A549 (cell line): ENCODE results near the gene UBN1. TPM values are rescaled to one million over a fixed set of nuclear protein-coding genes. Genes with fewer than 3 reads are reported as not detected.

ENCODE experiments used
- ATAC-seq, 2 experiments: fragments of 200-7000 bp in 1 of 2; fragments of >200 bp in 1 of 2; cut with Nextera tagmentation in 1 of 2; cut with Tn5 transposase in 1 of 2; 3 replicates each; pipeline versions ENCODE4 v1.8.0 to v1.9.1; 2018 to 2020; ENCODE audit warnings: mild to moderate bottlenecking in 1 of 2, moderate library complexity in 1 of 2
- CTCF ChIA-PET: fragments of 300-600 bp; sonication (Branson Sonifier 250); formaldehyde crosslinking; extraction: SDS; loops from one replicate; lab custom pipeline; 2021; ENCODE audit warnings: antibody characterized with exemption, inconsistent platforms; lab: Yijun Ruan, JAX
- POLR2A ChIA-PET: fragments of 350-600 bp; formaldehyde crosslinking; extraction: SDS; loops from one replicate; lab custom pipeline; 2021; ENCODE audit warnings: antibody characterized with exemption, inconsistent platforms; lab: Yijun Ruan, JAX
- DNase-seq, 2 experiments: peaks; one replicate each; pipeline versions ENCODE4 v3.0.0 to v3.0.0-alpha.2; 2011 to 2016; ENCODE audit warnings: low read depth in 1 of 2, low spot score in 1 of 2
- FAIRE-seq: peaks from 2 replicates; lab custom pipeline; 2011; peaks lifted over from hg19 to GRCh38; lab: Jason Lieb, UNC
- H3K27ac ChIP-seq, 2 experiments: fragments of >200 bp; sonication (Bioruptor Twin); formaldehyde crosslinking; 3 replicates each; pipeline ENCODE4 v1.5.1; 2016 to 2017
- H3K4me1 ChIP-seq: fragments of >200 bp; sonication (Bioruptor Twin); formaldehyde crosslinking; 3 replicates; pipeline ENCODE4 v1.6.1; 2016
- H3K4me2 ChIP-seq: fragments of >200 bp; sonication (Bioruptor Twin); formaldehyde crosslinking; 3 replicates; pipeline ENCODE4 v1.6.1; 2016
- H3K4me3 ChIP-seq: fragments of >200 bp; sonication (Bioruptor Twin); formaldehyde crosslinking; 3 replicates; pipeline ENCODE4 v1.5.1; 2016
- H3K9me3 ChIP-seq: fragments of >200 bp; sonication (Bioruptor Twin); formaldehyde crosslinking; 3 replicates; pipeline ENCODE4 v1.6.1; 2016
- BHLHE40 ChIP-seq: IDR thresholded peaks from 2 replicates; pipeline ENCODE4 v1.6.1; 2012; ENCODE audit warnings: low read depth, low read length, inconsistent platforms
- CBX8 ChIP-seq: fragments of 200-600 bp; sonication (generic); IDR thresholded peaks from 2 replicates; pipeline ENCODE4 v1.6.1; 2016
- CHD4 ChIP-seq: fragments of 200-600 bp; sonication (generic); IDR thresholded peaks from 2 replicates; pipeline ENCODE4 v1.6.1; 2016; ENCODE audit warnings: antibody characterized with exemption, mild to moderate bottlenecking, borderline replicate concordance
- CTCF ChIP-seq: fragments of >200 bp; sonication (Bioruptor Twin); formaldehyde crosslinking; IDR thresholded peaks from 3 replicates; pipeline ENCODE4 v1.5.1; 2016
- EHMT2 ChIP-seq: fragments of 200-600 bp; sonication (generic); IDR thresholded peaks from 2 replicates; pipeline ENCODE4 v1.6.1; 2016; ENCODE audit warnings: antibody characterized with exemption, low read depth, mild to moderate bottlenecking, moderate library complexity
- ELK1 ChIP-seq: fragments of 150-350 bp; IDR thresholded peaks from 2 replicates; pipeline ENCODE4 v1.6.1; 2014; ENCODE audit warnings: low read depth, mild to moderate bottlenecking, low read length
- EP300 ChIP-seq, 2 experiments: fragments of >200 bp; sonication (Bioruptor Twin); formaldehyde crosslinking; IDR thresholded peaks; 2 replicates in 1 of 2; 3 replicates in 1 of 2; pipeline ENCODE4 v1.6.1; 2016 to 2017
- ESRRA ChIP-seq: fragments of 150-350 bp; IDR thresholded peaks from 2 replicates; pipeline ENCODE4 v1.6.1; 2014; ENCODE audit warnings: mild to moderate bottlenecking, low read length, borderline replicate concordance
- FOSB ChIP-seq: fragments of 250-450 bp; sonication (Bioruptor Pico); IDR thresholded peaks from 2 replicates; pipeline ENCODE4 v1.5.0; 2020; ENCODE audit warnings: mild to moderate bottlenecking, moderate library complexity
- FOSL2 ChIP-seq, 2 experiments: fragments of 450-650 bp in 1 of 2; fragments of >200 bp in 1 of 2; sonication (Bioruptor Twin) in 1 of 2; formaldehyde crosslinking; IDR thresholded peaks; 2 replicates each; pipeline versions ENCODE4 v1.5.0 to v1.6.1; 2016 to 2020; ENCODE audit warnings: mild to moderate bottlenecking in 1 of 2, moderate library complexity in 1 of 2
- FOXS1 ChIP-seq: fragments of 250-450 bp; sonication (Bioruptor Pico); IDR thresholded peaks from 2 replicates; pipeline ENCODE4 v1.5.0; 2020; ENCODE audit warnings: mild to moderate bottlenecking, moderate library complexity
- HEYL ChIP-seq: fragments of 250-450 bp; sonication (Bioruptor Pico); IDR thresholded peaks from 2 replicates; pipeline ENCODE4 v1.8.0; 2021; ENCODE audit warnings: mild to moderate bottlenecking, moderate library complexity
- HOXA7 ChIP-seq: fragments of 250-450 bp; sonication (Bioruptor Pico); IDR thresholded peaks from 2 replicates; pipeline ENCODE4 v1.5.0; 2020; ENCODE audit warnings: mild to moderate bottlenecking, moderate library complexity
- HOXB5 ChIP-seq: fragments of 250-450 bp; sonication (Bioruptor Pico); IDR thresholded peaks from 2 replicates; pipeline ENCODE4 v1.5.0; 2020; ENCODE audit warnings: mild to moderate bottlenecking, moderate library complexity
- JUN ChIP-seq, 2 experiments: fragments of >200 bp; sonication (Bioruptor Twin); formaldehyde crosslinking; IDR thresholded peaks; 2 replicates in 1 of 2; 3 replicates in 1 of 2; pipeline ENCODE4 v1.6.1; 2016 to 2017
- KDM1A ChIP-seq: fragments of 200-600 bp; sonication (generic); IDR thresholded peaks from 2 replicates; pipeline ENCODE4 v1.6.1; 2016; ENCODE audit warnings: low read depth, mild to moderate bottlenecking
- MYC ChIP-seq: IDR thresholded peaks from 2 replicates; pipeline ENCODE4 v1.6.1; 2012; ENCODE audit warnings: mild to moderate bottlenecking, inconsistent platforms, low read length, improper control_type of control experiment, borderline replicate concordance
- PHF8 ChIP-seq: fragments of 200-600 bp; sonication (generic); IDR thresholded peaks from 2 replicates; pipeline ENCODE4 v1.6.1; 2016; ENCODE audit warnings: low read depth, mild to moderate bottlenecking, antibody characterized with exemption, moderate library complexity, borderline replicate concordance
- POLR2A ChIP-seq: IDR thresholded peaks from 2 replicates; pipeline ENCODE4 v1.6.1; 2012; ENCODE audit warnings: mild to moderate bottlenecking, low read length
- RARB ChIP-seq: fragments of 250-450 bp; sonication (Bioruptor Pico); IDR thresholded peaks from 2 replicates; pipeline ENCODE4 v1.8.0; 2021; ENCODE audit warnings: mild to moderate bottlenecking, moderate library complexity
- RNF2 ChIP-seq: fragments of 200-600 bp; sonication (generic); IDR thresholded peaks from 2 replicates; pipeline ENCODE4 v1.6.1; 2016; ENCODE audit warnings: low read depth, mild to moderate bottlenecking, antibody characterized with exemption, moderate library complexity, borderline replicate concordance
- SMC3 ChIP-seq: fragments of >200 bp; sonication (Bioruptor Twin); formaldehyde crosslinking; IDR thresholded peaks from 3 replicates; pipeline ENCODE4 v1.6.1; 2018; ENCODE audit warnings: inconsistent platforms
- TFCP2L1 ChIP-seq: fragments of 250-450 bp; sonication (Bioruptor Pico); IDR thresholded peaks from 2 replicates; pipeline ENCODE4 v1.5.0; 2021; ENCODE audit warnings: mild to moderate bottlenecking
- TP53 ChIP-seq: fragments of 250-450 bp; sonication (Bioruptor Pico); IDR thresholded peaks from 2 replicates; pipeline ENCODE4 v1.5.0; 2021; ENCODE audit warnings: mild to moderate bottlenecking, moderate library complexity
- ZC3H11A ChIP-seq: fragments of 450-650 bp; IDR thresholded peaks from 2 replicates; pipeline ENCODE4 v1.6.1; 2014; ENCODE audit warnings: antibody characterized with exemption, mild to moderate bottlenecking
- ZFP36 ChIP-seq: fragments of 450-650 bp; IDR thresholded peaks from 2 replicates; pipeline ENCODE4 v1.6.1; 2014; ENCODE audit warnings: borderline replicate concordance; ENCODE audit not compliant: partially characterized antibody
- ZNF302 ChIP-seq: fragments of 250-450 bp; sonication (Bioruptor Pico); IDR thresholded peaks from 2 replicates; pipeline ENCODE4 v1.9.0; 2021; ENCODE audit warnings: inconsistent platforms, mild to moderate bottlenecking, moderate library complexity
- WGBS: methylation state at CpG from one replicate; pipeline ENCODE4 v1.1.6; 2017; ENCODE audit errors: missing lambda C conversion rate; 5-methylcytosine and 5-hydroxymethylcytosine counted together
- polyA plus RNA-seq, 4 experiments: library from polyadenylated mRNA; depleted of rRNA in 3 of 4; stranded (reverse); fragments of >200 nt; fragmentation: RNase III in 1 of 4; extraction: RNeasy Plus Mini Kit Qiagen cat#74134 plus additional on column Dnase treatment in 1 of 4; gene quantifications; 2 replicates in 3 of 4; 3 replicates in 1 of 4; pipeline ENCODE4 v1.2.3, GENCODE V29; 2011 to 2017
- TF ChIP-seq, protein P1 (sequence below): fragments of 250-450 bp; sonication (Bioruptor Pico); IDR thresholded peaks from 2 replicates; pipeline ENCODE4 v1.5.0; 2020; ENCODE audit warnings: low read depth, mild to moderate bottlenecking, moderate library complexity
- TF ChIP-seq, protein P2 (sequence below): IDR thresholded peaks from 2 replicates; pipeline ENCODE4 v1.6.1; 2012; ENCODE audit warnings: low read depth, borderline replicate concordance

Gene UBN1
- polyA plus RNA-seq, 2 of the 4 experiments (the other 2 are of a cell fraction), result 14.2 to 20.0 TPM

DNA sequence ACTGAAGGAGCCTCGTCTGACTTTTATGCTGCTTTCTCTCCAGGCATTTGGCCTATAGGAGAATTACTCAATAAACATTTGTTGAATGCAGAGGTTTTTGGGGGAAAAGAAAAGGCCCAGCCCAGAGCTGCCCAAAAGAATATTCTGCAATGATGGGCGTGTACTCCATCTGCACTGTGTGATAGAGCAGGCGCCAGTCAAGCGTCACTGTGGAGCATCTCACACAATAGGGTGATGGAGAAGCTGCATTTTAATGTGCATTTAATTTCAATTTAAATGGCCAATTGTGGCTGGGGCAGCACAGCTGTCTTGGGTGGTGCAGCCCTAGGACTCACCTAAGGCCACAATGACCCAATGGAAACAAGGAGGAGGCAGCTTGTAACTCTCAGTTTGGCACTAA, 20.8 kb upstream of the UBN1 start:
- DNase-seq (no peak), ATAC-seq (no peak), FAIRE-seq (no peak)
- Histone ChIP-seq H3K27ac (no peak overlapping the region), H3K4me3 (no peak overlapping the region), H3K9me3 (no peaks in the 10 kb centered on the region), H3K4me2 (no peak overlapping the region), H3K4me1 (no peaks in the 10 kb centered on the region)
- ChIA-PET POLR2A (interaction anchor here (0.7 kb wide), 1 partner anchor 10 kb away, joined by 3 read pairs; no protein-coding TSS in a partner anchor), CTCF (interaction anchor here (0.9 to 2.2 kb wide), 3 partner anchors 110 to 424 kb away, joined by 3 to 9 read pairs (median 4); partner anchors contain the start of gene PPL)
- TF ChIP-seq FOXS1 (CRISPR knock-in tag) (no peak), POLR2A (no peak), FOSL2 (IDR thresholded peaks at IDR 0.05) (no peak), FOSL2 (CRISPR knock-in tag; IDR thresholded peaks at IDR 0.05) (no peak), RNF2 (no peak), JUN (IDR thresholded peaks at IDR 0.05) (no peak)
- 96% methylated on average over 4 of the region's 4 CpGs for WGBS

GRCh38 chr16:4826980-4827379, 20.3 kb upstream of the UBN1 start:
- 90% methylated on average over 8 of the region's 10 CpGs for WGBS

DNA sequence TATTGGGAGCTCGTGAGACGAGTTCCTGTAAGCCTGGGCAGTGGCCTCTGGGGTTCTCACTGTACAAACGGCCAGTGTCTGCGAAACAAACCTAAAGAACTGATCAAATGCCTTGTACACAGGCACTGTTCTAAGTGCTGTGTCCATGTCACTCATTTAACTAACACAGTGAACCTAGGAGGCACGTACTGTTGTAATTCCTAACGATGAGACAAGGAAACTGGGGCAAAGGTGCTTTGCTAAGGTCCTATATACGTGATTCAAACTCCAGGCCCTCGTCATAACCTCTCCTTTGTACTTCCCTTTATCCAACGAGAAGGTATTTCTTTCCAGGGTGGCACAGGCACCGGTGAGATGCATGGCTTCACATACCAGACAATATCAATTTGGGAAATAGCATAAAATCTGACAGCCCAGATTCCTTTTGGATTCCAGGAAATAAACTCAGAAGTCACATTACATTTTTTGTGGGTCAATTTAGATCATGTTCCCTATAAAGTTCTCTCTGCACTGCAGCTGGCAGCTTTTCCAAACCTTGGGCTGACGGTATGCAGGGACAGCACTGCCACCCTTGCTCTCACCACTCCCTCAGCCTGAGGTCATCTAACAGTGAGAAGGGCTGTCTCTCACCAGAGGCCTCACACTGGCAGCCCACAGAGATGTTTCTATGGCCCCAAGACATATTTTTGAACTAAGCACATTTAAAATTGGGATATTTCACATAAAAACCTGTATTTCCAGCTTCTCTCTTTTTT, 18.5 kb upstream of the UBN1 start:
- ChIA-PET POLR2A (no interaction called here), CTCF (interaction anchor here (0.8 to 1.0 kb wide), 2 partner anchors 8 to 128 kb away, joined by 3 to 5 read pairs; no protein-coding TSS in a partner anchor)
- ATAC-seq (no peak), FAIRE-seq (no peak), DNase-seq (no peak)
- H3K9me3 ChIP-seq, result no peaks in the 10 kb centered on the region
- no peak overlapping the region for H3K4me3 ChIP-seq
- 90% methylated on average over 11 of the region's 11 CpGs for WGBS
- no peak overlapping the region for H3K27ac ChIP-seq
- TF ChIP-seq HOXB5 (CRISPR knock-in tag) (no peak), ZNF302 (no peak), BHLHE40 (no peak), PHF8 (no peak), ESRRA (no peak), RNF2 (no peak), CHD4 (no peak), EP300 (IDR thresholded peaks at IDR 0.05) (no peak), JUN (IDR thresholded peaks at IDR 0.05) (no peak), FOXS1 (CRISPR knock-in tag) (no peak), HOXA7 (CRISPR knock-in tag) (no peak), ZFP36 (no peak), ELK1 (no peak), FOSB (no peak), CBX8 (no peak), EHMT2 (no peak), TFCP2L1 (CRISPR knock-in tag) (no peak)
- TF ChIP-seq, protein P1, sequence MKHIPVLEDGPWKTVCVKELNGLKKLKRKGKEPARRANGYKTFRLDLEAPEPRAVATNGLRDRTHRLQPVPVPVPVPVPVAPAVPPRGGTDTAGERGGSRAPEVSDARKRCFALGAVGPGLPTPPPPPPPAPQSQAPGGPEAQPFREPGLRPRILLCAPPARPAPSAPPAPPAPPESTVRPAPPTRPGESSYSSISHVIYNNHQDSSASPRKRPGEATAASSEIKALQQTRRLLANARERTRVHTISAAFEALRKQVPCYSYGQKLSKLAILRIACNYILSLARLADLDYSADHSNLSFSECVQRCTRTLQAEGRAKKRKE, result no peak
- TF ChIP-seq, protein P2, sequence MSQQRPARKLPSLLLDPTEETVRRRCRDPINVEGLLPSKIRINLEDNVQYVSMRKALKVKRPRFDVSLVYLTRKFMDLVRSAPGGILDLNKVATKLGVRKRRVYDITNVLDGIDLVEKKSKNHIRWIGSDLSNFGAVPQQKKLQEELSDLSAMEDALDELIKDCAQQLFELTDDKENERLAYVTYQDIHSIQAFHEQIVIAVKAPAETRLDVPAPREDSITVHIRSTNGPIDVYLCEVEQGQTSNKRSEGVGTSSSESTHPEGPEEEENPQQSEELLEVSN, result no peak
- H3K4me1 ChIP-seq, result no peaks in the 10 kb centered on the region
- H3K4me2 ChIP-seq, result no peak overlapping the region

More at GRCh38 chr16:4826980-4827379, 20.3 kb upstream of the UBN1 start:
- TF ChIP-seq RARB (CRISPR knock-in tag) (no peak), MYC (no peak), HOXA7 (CRISPR knock-in tag) (no peak), KDM1A (no peak), FOSB (no peak), ZC3H11A (no peak), SMC3 (no peak), HEYL (CRISPR knock-in tag) (no peak), CTCF (no peak), FOXS1 (CRISPR knock-in tag) (no peak), EHMT2 (no peak), TP53 (no peak)
- DNase-seq (no peak), ATAC-seq (no peak), FAIRE-seq (no peak)
- no peaks in the 10 kb centered on the region for H3K4me1 ChIP-seq
- ChIA-PET POLR2A (no interaction called here), CTCF (interaction anchor here (0.6 to 2.2 kb wide), 4 partner anchors 109 to 424 kb away, joined by 3 to 9 read pairs (median 4); partner anchors contain the start of gene PPL)
- no peak overlapping the region for H3K4me2 ChIP-seq
- no peak overlapping the region for H3K4me3 ChIP-seq
- H3K9me3 ChIP-seq, result no peaks in the 10 kb centered on the region
- H3K27ac ChIP-seq, result no peak overlapping the region
